Measurements from ENCODE around the gene ZBTB21. TPM values are rescaled to one million over a fixed set of nuclear protein-coding genes. Genes with fewer than 3 reads are reported as not detected.

ZBTB21 gene
- total and polyA plus RNA-seq, 9 of the 15 experiments (the other 6 are each of a cell fraction or from before 2014, with no cell fraction given): 2.2 to 15.2 (median 8.7) TPM

DNA sequence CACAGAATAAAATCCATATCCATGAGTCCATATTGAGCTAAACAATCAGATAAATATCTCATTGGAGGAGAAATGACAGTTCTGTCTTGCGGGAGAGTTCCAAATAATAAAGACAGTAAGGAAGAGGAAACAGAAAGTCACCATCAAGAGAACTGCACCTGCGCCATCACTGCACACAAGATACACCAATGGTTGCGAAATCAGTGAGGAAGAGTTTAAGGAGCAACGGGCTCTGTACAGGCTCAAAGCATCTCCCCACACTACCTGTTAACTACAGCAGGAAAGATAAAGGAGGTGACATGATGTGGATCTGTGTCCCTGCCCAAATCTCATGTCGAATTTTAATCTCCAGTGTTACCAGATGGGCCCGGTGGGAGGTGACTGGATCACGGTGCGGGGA, 64.2 kb downstream of the ZBTB21 start:
- H3K27me3 ChIP-seq (ENCODE audit: control insufficient read depth in 2 of 2, insufficient read depth in 2 of 2, low read length in 2 of 2): no peaks in the 10 kb centered on the region; a peak in 1 of 5 replicates
- 73% methylated on average over 8 of the region's 8 CpGs for WGBS (ENCODE audit: insufficient coverage, low coverage, missing lambda C conversion rate)
- no peak for FAIRE-seq

More for the DNA sequence above, 64.2 kb downstream of the ZBTB21 start:
- TF ChIP-seq CEBPB (tag; IDR thresholded peaks at IDR 0.05) (peak; percentile 95), HDAC2 (IDR thresholded peaks at IDR 0.05) (no peak), ZBTB11 (CRISPR knock-in tag; IDR thresholded peaks at IDR 0.05) (0 out of 6 replicates have a peak, but pooled peaks of 1 of the 3 experiments have one; percentile 14), CEBPG (CRISPR knock-in tag; IDR thresholded peaks at IDR 0.05) (peak; percentile 64), CEBPG (tag; conservative IDR thresholded peaks at IDR 0.05 in 1 of 2, IDR thresholded peaks at IDR 0.05 in 1 of 2) (peak; percentile 50 to 74)
- no peak overlapping the region for H2AFZ ChIP-seq (ENCODE audit: low read depth, low read length)
- no TSS peak for BruUV-seq (replicated peaks)
- in situ Hi-C loops (cut with MboI) (no loop called here), intact Hi-C loops (cut with micrococcal nuclease) (no loop called here)
- ATAC-seq (no peak), DNase-seq (ENCODE audit: extremely low read depth in 1 of 4, low spot score in 3 of 4) (no peak)
- 0 out of 3 replicates have a peak, but pooled peaks cover 3% of the 10 kb centered on the region for H3K36me3 ChIP-seq (ENCODE audit: control insufficient read depth, insufficient read depth, low read length)
- H3K4me2 ChIP-seq (ENCODE audit: insufficient read depth, low read length): no peak overlapping the region
- H3K4me3 ChIP-seq: no peak overlapping the region
- CTCF ChIA-PET (ENCODE audit: low intra/inter-chr PET ratio): no interaction called here
- H3K79me2 ChIP-seq (ENCODE audit: control insufficient read depth, insufficient read depth, low read length): peaks cover 17% of the 10 kb centered on the region
- peaks cover 0 to 10% of the 10 kb centered on the region in 2 experiments; a peak in 3 of 5 replicates for H3K4me1 ChIP-seq (replicated peaks in 1 of 2; ENCODE audit: control insufficient read depth in 2 of 2, insufficient read depth in 2 of 2, low read length in 2 of 2)
- no peak overlapping the region for H3K27ac ChIP-seq (ENCODE audit: extremely low read depth, low read depth, low read length)
- no peaks in the 10 kb centered on the region for H3K9me1 ChIP-seq (ENCODE audit: control insufficient read depth, insufficient read depth, low read length)
- POLR2A ChIA-PET: interaction anchor here (0.7 kb wide), 1 partner anchor 875 kb away, joined by 3 read pairs; no protein-coding TSS in a partner anchor
- H3K9ac ChIP-seq (ENCODE audit: insufficient read depth in 1 of 2, low read depth in 2 of 2, low read length in 2 of 2): no peak overlapping the region
- peaks cover 10% of the 10 kb centered on the region; the same call in 1 of the 2 replicates for H4K20me1 ChIP-seq (replicated peaks; ENCODE audit: control insufficient read depth, insufficient read depth, low read length)
- H3K9me3 ChIP-seq (replicated peaks; ENCODE audit: control insufficient read depth, insufficient read depth, low read depth, low read length): no peaks in the 10 kb centered on the region

All from K562 (cell line).